ENCODE results near the gene SELENOF.
"Not testable (repeated sequence)": the region's sequence is repeated elsewhere in the genome, so short reads cannot be mapped to it uniquely, and the experiment has no call there.

The SELENOF gene

DNA sequence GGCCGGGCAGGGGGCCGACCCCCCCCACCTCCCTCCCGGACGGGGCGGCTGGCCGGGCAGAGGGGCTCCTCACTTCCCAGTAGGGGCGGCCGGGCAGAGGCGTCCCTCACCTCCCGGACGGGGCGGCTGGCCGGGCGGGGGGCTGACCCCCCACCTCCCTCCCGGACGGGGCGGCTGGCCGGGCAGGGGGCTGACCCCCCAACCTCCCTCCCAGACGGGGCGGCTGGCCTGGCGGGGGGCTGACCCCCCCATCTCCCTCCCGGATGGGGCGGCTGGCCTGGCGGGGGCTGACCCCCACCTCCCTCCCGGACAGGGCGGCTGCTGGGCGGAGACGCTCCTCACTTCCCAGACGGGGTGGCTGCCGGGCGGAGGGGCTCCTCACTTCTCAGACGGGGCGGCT lies 14.5 kb downstream of the SELENOF start:
- not testable (repeated sequence) for H3K9me3 ChIP-seq (ENCODE audit: control insufficient read depth, low read length); H3K4me3 ChIP-seq (ENCODE audit: insufficient read depth, low read depth, low read length, poor library complexity, severe bottlenecking); DNase-seq; H3K27me3 ChIP-seq (replicated peaks; ENCODE audit: control insufficient read depth, insufficient read depth, low read length, poor library complexity, severe bottlenecking); H3K27ac ChIP-seq (ENCODE audit: insufficient read depth, low read length, poor library complexity, severe bottlenecking); H3K4me1 ChIP-seq (ENCODE audit: control insufficient read depth, insufficient read depth, low read length, poor library complexity, severe bottlenecking); H3K36me3 ChIP-seq (ENCODE audit: control insufficient read depth, insufficient read depth, low read length)

DNA sequence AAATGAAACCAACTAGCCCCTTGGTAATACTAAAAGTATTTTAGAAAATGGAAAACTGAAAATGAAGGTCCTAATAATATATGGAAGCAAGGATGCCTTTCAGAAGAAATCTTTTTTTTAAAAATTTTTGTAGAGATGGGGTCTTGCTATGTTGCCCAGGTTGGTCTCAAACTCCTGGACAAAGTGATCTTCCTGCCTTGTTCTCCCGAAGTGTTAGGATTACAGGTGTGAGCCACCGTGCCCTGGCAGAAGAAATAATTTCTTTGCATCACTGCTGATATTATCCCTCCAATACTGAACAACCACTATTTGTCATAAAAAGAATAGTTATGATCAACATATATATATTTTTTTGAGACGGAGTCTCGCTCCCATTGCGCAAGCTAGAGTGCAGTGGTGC lies 25.6 kb downstream of the SELENOF start:
- Histone ChIP-seq H3K9me3 (ENCODE audit: control insufficient read depth, low read length) (no peaks in the 10 kb centered on the region), H3K4me1 (ENCODE audit: control insufficient read depth, insufficient read depth, low read length, poor library complexity, severe bottlenecking) (no peaks in the 10 kb centered on the region), H3K4me3 (ENCODE audit: insufficient read depth, low read depth, low read length, poor library complexity, severe bottlenecking) (no peak overlapping the region), H3K36me3 (ENCODE audit: control insufficient read depth, insufficient read depth, low read length) (no peaks in the 10 kb centered on the region), H3K27ac (ENCODE audit: insufficient read depth, low read length, poor library complexity, severe bottlenecking) (no peak overlapping the region), H3K27me3 (replicated peaks; ENCODE audit: control insufficient read depth, insufficient read depth, low read length, poor library complexity, severe bottlenecking) (no peaks in the 10 kb centered on the region)
- DNase-seq: no peak

DNA sequence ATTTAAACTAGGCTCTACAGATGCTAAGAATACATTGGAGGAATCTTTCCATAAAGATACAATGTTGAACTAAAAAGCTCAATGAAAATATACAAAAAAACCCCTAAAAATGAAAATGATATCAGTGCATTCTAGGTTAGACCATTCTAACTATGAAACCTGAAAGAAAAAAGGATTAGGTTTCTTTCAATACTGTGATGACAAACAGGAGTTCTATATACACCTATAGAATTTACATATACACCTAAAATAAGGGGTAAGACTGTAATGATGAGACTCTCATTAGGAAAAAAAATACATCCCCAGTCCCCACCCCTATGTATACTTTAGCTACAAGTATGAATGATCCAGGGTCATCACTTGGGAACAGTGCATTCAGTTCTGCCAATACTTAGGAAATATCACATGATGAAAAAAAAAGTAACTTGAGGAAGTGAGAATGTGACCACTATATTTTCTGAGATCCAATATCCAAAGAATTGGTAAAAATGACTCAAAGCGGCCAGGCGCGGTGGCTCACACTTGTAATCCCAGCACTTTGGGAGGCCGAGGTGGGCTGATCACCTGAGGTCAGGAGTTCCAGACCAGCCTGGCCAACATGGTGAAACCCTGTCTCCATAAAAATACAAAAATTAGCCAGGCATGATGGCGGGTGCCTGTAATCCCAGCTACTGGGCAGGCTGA lies 26.3 kb downstream of the SELENOF start:
- H3K27me3 ChIP-seq (replicated peaks; ENCODE audit: control insufficient read depth, insufficient read depth, low read length, poor library complexity, severe bottlenecking): no peaks in the 10 kb centered on the region
- H3K27ac ChIP-seq (ENCODE audit: insufficient read depth, low read length, poor library complexity, severe bottlenecking): no peak overlapping the region
- H3K4me3 ChIP-seq (ENCODE audit: insufficient read depth, low read depth, low read length, poor library complexity, severe bottlenecking): no peak overlapping the region
- no peaks in the 10 kb centered on the region for H3K36me3 ChIP-seq (ENCODE audit: control insufficient read depth, insufficient read depth, low read length)
- H3K4me1 ChIP-seq (ENCODE audit: control insufficient read depth, insufficient read depth, low read length, poor library complexity, severe bottlenecking): no peaks in the 10 kb centered on the region
- DNase-seq: no peak
- no peaks in the 10 kb centered on the region for H3K9me3 ChIP-seq (ENCODE audit: control insufficient read depth, low read length)

DNA sequence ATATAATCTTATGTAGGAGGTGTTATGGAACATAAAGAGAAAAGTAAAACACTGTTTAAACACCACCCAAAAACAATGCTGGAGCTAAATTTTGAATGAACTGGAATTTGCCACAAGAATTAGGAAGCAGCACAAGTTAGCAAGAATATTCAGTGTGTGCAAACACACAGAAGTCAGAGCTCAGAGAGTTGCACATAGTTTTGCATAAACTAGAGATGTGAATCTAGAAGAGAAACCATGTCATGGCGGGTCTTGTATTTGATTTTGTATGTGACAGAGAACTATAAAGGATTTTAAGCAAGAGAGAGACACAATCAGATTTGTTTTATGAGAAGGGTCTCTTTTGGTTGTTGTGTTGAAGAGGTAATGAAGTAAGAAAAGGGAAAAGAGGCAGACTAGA lies 38.2 kb downstream of the SELENOF start:
- DNase-seq: no peak
- H3K27ac ChIP-seq (ENCODE audit: insufficient read depth, low read length, poor library complexity, severe bottlenecking): no peak overlapping the region
- H3K27me3 ChIP-seq (replicated peaks; ENCODE audit: control insufficient read depth, insufficient read depth, low read length, poor library complexity, severe bottlenecking): no peaks in the 10 kb centered on the region
- H3K4me1 ChIP-seq (ENCODE audit: control insufficient read depth, insufficient read depth, low read length, poor library complexity, severe bottlenecking): no peaks in the 10 kb centered on the region
- H3K36me3 ChIP-seq (ENCODE audit: control insufficient read depth, insufficient read depth, low read length): peaks cover 16% of the 10 kb centered on the region
- H3K4me3 ChIP-seq (ENCODE audit: insufficient read depth, low read depth, low read length, poor library complexity, severe bottlenecking): no peak overlapping the region
- H3K9me3 ChIP-seq (ENCODE audit: control insufficient read depth, low read length): no peaks in the 10 kb centered on the region

DNA sequence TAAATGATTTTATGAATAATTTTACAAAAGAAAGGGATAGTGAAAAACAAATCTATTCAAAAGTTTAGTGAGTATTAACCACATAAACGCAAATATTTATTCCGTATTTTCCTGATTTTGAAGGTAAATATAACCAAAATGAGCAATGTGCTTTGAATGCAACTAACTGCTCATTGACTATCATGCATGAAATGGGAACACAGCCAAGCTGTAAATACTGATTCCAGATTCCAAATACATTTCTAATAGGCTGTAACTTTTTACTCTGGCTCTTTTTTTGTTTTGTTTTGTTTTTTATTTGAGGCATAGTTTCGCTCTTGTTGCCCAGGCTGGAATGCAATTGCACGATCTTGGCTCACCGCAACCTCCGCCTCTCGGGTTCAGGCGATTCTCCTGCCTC lies 41.8 kb downstream of the SELENOF start:
- no peak overlapping the region for H3K4me3 ChIP-seq (ENCODE audit: insufficient read depth, low read depth, low read length, poor library complexity, severe bottlenecking)
- H3K4me1 ChIP-seq (ENCODE audit: control insufficient read depth, insufficient read depth, low read length, poor library complexity, severe bottlenecking): no peaks in the 10 kb centered on the region
- H3K27me3 ChIP-seq (replicated peaks; ENCODE audit: control insufficient read depth, insufficient read depth, low read length, poor library complexity, severe bottlenecking): no peaks in the 10 kb centered on the region
- no peaks in the 10 kb centered on the region for H3K9me3 ChIP-seq (ENCODE audit: control insufficient read depth, low read length)
- H3K27ac ChIP-seq (ENCODE audit: insufficient read depth, low read length, poor library complexity, severe bottlenecking): no peak overlapping the region
- no peak for DNase-seq
- no peaks in the 10 kb centered on the region for H3K36me3 ChIP-seq (ENCODE audit: control insufficient read depth, insufficient read depth, low read length)

DNA sequence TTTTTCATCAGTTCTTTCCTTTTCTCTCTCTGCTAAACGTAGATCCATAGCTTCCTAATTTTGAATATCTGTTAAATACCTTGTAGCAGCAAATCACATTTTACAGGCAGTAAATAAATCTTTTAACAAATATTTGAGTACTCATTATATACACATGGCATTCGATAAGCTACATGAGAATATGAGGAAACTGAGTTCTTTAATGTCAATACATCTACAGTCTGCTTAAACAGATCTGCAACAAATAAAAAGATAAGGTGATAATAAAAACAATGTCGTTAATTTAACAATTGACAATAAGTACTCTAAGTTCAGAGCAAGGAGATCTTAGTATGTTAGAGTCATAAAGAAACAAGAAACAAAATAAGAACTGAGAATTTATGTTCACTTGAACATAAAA lies 42.9 kb downstream of the SELENOF start:
- no peaks in the 10 kb centered on the region for H3K36me3 ChIP-seq (ENCODE audit: control insufficient read depth, insufficient read depth, low read length)
- no peaks in the 10 kb centered on the region for H3K27me3 ChIP-seq (replicated peaks; ENCODE audit: control insufficient read depth, insufficient read depth, low read length, poor library complexity, severe bottlenecking)
- no peaks in the 10 kb centered on the region for H3K4me1 ChIP-seq (ENCODE audit: control insufficient read depth, insufficient read depth, low read length, poor library complexity, severe bottlenecking)
- no peak overlapping the region for H3K4me3 ChIP-seq (ENCODE audit: insufficient read depth, low read depth, low read length, poor library complexity, severe bottlenecking)
- no peaks in the 10 kb centered on the region for H3K9me3 ChIP-seq (ENCODE audit: control insufficient read depth, low read length)
- DNase-seq: no peak
- no peak overlapping the region for H3K27ac ChIP-seq (ENCODE audit: insufficient read depth, low read length, poor library complexity, severe bottlenecking)

DNA sequence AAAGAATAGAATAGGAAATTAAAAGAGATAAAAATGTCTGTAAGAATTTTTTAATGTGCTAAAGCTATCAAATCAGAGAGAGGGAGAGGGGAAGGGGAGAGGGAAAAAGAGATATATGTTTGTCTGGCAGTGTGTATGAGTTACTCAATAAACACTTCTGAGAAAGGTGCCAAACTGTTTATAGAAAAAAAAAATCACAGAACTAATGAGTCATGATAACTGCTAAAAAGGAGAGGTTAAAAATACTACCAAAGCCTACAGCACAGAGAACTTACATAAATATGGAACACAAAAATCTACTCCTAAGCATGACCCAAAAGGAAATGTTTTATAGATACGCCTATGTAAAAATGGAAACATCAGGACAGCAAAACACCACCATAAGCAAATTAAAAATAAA lies 45.4 kb downstream of the SELENOF start:
- Histone ChIP-seq H3K4me1 (ENCODE audit: control insufficient read depth, insufficient read depth, low read length, poor library complexity, severe bottlenecking) (no peaks in the 10 kb centered on the region), H3K4me3 (ENCODE audit: insufficient read depth, low read depth, low read length, poor library complexity, severe bottlenecking) (no peak overlapping the region), H3K9me3 (ENCODE audit: control insufficient read depth, low read length) (no peaks in the 10 kb centered on the region), H3K36me3 (ENCODE audit: control insufficient read depth, insufficient read depth, low read length) (no peaks in the 10 kb centered on the region), H3K27me3 (replicated peaks; ENCODE audit: control insufficient read depth, insufficient read depth, low read length, poor library complexity, severe bottlenecking) (no peaks in the 10 kb centered on the region), H3K27ac (ENCODE audit: insufficient read depth, low read length, poor library complexity, severe bottlenecking) (no peak overlapping the region)
- DNase-seq: no peak

DNA sequence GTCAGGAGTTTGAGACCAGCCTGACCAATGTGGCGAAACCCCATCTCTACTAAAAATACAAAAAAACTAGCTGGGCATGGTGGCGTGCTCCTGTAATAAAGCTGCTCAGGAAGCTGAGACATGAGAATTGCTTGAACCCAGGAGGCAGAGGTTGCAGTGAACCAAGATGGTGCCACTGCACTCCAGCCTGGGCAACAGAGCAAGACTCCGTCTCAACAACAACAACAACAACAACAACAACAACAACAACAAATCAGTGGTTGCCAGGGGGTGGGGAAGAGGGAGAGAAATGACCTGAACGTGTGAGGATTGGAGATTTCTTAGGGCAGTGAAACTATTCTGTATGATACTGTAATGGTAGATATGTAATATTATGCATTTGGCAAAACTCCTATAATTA lies 46.6 kb downstream of the SELENOF start:
- H3K27me3 ChIP-seq (replicated peaks; ENCODE audit: control insufficient read depth, insufficient read depth, low read length, poor library complexity, severe bottlenecking); DNase-seq; H3K9me3 ChIP-seq (ENCODE audit: control insufficient read depth, low read length); H3K4me1 ChIP-seq (ENCODE audit: control insufficient read depth, insufficient read depth, low read length, poor library complexity, severe bottlenecking); H3K4me3 ChIP-seq (ENCODE audit: insufficient read depth, low read depth, low read length, poor library complexity, severe bottlenecking); H3K36me3 ChIP-seq (ENCODE audit: control insufficient read depth, insufficient read depth, low read length); H3K27ac ChIP-seq (ENCODE audit: insufficient read depth, low read length, poor library complexity, severe bottlenecking): not testable (repeated sequence)

DNA sequence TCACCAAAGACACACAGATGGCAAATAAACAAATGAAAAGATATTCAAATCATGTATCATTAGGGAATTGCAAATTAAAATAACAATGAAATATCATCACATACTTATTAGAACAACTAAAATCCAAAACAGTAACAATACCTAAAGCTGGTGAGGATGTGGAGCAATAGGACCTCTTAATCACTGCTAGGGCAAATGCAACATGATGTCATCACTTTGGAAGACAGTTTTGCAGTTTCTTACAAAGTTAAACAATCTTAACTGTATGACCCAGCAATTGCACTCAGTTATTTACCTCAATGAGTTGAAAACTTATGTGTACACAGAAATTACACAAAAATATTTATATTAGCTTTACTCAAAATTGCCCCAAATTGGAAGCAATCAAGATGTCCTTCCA lies 47.3 kb downstream of the SELENOF start:
- no peak for DNase-seq
- no peaks in the 10 kb centered on the region for H3K27me3 ChIP-seq (replicated peaks; ENCODE audit: control insufficient read depth, insufficient read depth, low read length, poor library complexity, severe bottlenecking)
- H3K36me3 ChIP-seq (ENCODE audit: control insufficient read depth, insufficient read depth, low read length): no peaks in the 10 kb centered on the region
- no peak overlapping the region for H3K4me3 ChIP-seq (ENCODE audit: insufficient read depth, low read depth, low read length, poor library complexity, severe bottlenecking)
- no peaks in the 10 kb centered on the region for H3K4me1 ChIP-seq (ENCODE audit: control insufficient read depth, insufficient read depth, low read length, poor library complexity, severe bottlenecking)
- no peak overlapping the region for H3K27ac ChIP-seq (ENCODE audit: insufficient read depth, low read length, poor library complexity, severe bottlenecking)
- H3K9me3 ChIP-seq (ENCODE audit: control insufficient read depth, low read length): no peaks in the 10 kb centered on the region

DNA sequence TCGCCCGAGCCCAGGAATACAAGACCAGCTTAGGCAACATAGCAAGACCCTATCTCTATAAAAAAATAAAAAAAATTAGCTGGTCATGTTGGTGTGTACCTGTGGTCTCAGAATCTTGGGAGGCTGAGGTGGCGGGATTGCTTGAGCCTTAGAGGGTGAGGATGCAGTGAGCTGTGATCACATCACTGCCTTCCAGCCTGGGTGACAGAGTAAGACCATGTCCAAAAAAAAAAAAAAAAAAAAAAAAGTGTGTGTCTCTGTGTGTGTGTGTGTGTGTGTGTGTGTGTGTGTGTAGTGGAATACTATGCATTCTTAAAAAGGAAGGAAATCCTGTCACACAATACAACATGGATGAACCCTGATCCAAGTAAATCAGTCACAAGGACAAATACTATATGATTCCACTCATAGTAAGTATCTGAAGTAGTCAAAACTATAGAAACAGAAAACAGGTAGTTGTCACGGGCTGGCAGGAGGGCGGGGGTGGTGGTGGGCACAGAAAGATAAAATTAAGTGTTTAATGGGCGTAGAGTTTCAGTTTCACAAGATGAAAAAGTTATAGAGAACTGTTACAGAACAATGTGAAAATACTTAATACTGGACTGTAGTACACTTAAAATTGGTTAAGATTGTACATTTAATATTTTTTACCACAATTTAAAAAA lies 47.8 kb downstream of the SELENOF start:
- DNase-seq: no peak
- H3K9me3 ChIP-seq (ENCODE audit: control insufficient read depth, low read length): no peaks in the 10 kb centered on the region
- H3K27ac ChIP-seq (ENCODE audit: insufficient read depth, low read length, poor library complexity, severe bottlenecking): no peak overlapping the region
- no peaks in the 10 kb centered on the region for H3K36me3 ChIP-seq (ENCODE audit: control insufficient read depth, insufficient read depth, low read length)
- H3K27me3 ChIP-seq (replicated peaks; ENCODE audit: control insufficient read depth, insufficient read depth, low read length, poor library complexity, severe bottlenecking): no peaks in the 10 kb centered on the region
- no peaks in the 10 kb centered on the region for H3K4me1 ChIP-seq (ENCODE audit: control insufficient read depth, insufficient read depth, low read length, poor library complexity, severe bottlenecking)
- H3K4me3 ChIP-seq (ENCODE audit: insufficient read depth, low read depth, low read length, poor library complexity, severe bottlenecking): no peak overlapping the region
